Glutamatergic neuron (in vitro differentiated cells): ENCODE results near the gene GSDME. TPM values are rescaled to one million over a fixed set of nuclear protein-coding genes. Genes with fewer than 3 reads are reported as not detected.

Source experiments
- DNase-seq: peaks from one replicate; pipeline ENCODE4 v3.0.0; 2022
- H3K27ac Mint-ChIP-seq: one replicate; pipeline ENCODE4 v1.8.0; 2020; ENCODE audit warnings: mild to moderate bottlenecking, mixed read lengths, inconsistent platforms; ENCODE audit not compliant: unreplicated experiment
- H3K27me3 Mint-ChIP-seq: one replicate; pipeline ENCODE4 v1.8.0; 2020; ENCODE audit warnings: mild to moderate bottlenecking, moderate library complexity, mixed read lengths, inconsistent platforms; ENCODE audit not compliant: unreplicated experiment
- H3K36me3 Mint-ChIP-seq: one replicate; pipeline ENCODE4 v1.8.0; 2020; ENCODE audit warnings: mild to moderate bottlenecking, mixed read lengths, inconsistent platforms; ENCODE audit not compliant: unreplicated experiment
- H3K4me1 Mint-ChIP-seq: one replicate; pipeline ENCODE4 v1.8.0; 2020; ENCODE audit warnings: mild to moderate bottlenecking, low read depth, mixed read lengths, inconsistent platforms; ENCODE audit not compliant: unreplicated experiment
- H3K4me3 Mint-ChIP-seq: one replicate; pipeline ENCODE4 v1.8.0; 2020; ENCODE audit warnings: mild to moderate bottlenecking, mixed read lengths, inconsistent platforms; ENCODE audit not compliant: unreplicated experiment
- H3K9me3 Mint-ChIP-seq: one replicate; pipeline ENCODE4 v1.8.0; 2020; ENCODE audit warnings: mild to moderate bottlenecking, moderate library complexity, mixed read lengths, inconsistent platforms; ENCODE audit not compliant: unreplicated experiment
- total RNA-seq: library from RNA; stranded (reverse); fragmentation: NEBNext Ultra II Directional; extraction: Animal tissue kit (Norgen Biotek cat#: 25700); gene quantifications from one replicate; pipeline ENCODE4 v1.2.1, GENCODE V29; 2021; ENCODE audit not compliant: unreplicated experiment
- TF ChIP-seq, protein P1 (sequence below): fragments of 200-600 bp; sonication (generic); IDR thresholded peaks from one replicate; pipeline ENCODE4 v1.5.0; 2021; ENCODE audit not compliant: partially characterized antibody, unreplicated experiment

The GSDME gene
- total RNA-seq, 1 donor from 2014 or later: 12.7 TPM

- peaks cover 4% of the 10 kb centered on the region for H3K4me1 Mint-ChIP-seq
- no peaks in the 10 kb centered on the region for H3K9me3 Mint-ChIP-seq
- DNase-seq: peak; percentile 18
- TF ChIP-seq, protein P1, sequence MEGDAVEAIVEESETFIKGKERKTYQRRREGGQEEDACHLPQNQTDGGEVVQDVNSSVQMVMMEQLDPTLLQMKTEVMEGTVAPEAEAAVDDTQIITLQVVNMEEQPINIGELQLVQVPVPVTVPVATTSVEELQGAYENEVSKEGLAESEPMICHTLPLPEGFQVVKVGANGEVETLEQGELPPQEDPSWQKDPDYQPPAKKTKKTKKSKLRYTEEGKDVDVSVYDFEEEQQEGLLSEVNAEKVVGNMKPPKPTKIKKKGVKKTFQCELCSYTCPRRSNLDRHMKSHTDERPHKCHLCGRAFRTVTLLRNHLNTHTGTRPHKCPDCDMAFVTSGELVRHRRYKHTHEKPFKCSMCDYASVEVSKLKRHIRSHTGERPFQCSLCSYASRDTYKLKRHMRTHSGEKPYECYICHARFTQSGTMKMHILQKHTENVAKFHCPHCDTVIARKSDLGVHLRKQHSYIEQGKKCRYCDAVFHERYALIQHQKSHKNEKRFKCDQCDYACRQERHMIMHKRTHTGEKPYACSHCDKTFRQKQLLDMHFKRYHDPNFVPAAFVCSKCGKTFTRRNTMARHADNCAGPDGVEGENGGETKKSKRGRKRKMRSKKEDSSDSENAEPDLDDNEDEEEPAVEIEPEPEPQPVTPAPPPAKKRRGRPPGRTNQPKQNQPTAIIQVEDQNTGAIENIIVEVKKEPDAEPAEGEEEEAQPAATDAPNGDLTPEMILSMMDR: peak; percentile 86
- peak overlapping the region; percentile 35 for H3K27ac Mint-ChIP-seq
- H3K27me3 Mint-ChIP-seq: no peaks in the 10 kb centered on the region
- no peak overlapping the region for H3K4me3 Mint-ChIP-seq
- no peaks in the 10 kb centered on the region for H3K36me3 Mint-ChIP-seq
Observed at GRCh38 chr7:24665564-24666294, 91.5 kb downstream of the GSDME start.

DNA sequence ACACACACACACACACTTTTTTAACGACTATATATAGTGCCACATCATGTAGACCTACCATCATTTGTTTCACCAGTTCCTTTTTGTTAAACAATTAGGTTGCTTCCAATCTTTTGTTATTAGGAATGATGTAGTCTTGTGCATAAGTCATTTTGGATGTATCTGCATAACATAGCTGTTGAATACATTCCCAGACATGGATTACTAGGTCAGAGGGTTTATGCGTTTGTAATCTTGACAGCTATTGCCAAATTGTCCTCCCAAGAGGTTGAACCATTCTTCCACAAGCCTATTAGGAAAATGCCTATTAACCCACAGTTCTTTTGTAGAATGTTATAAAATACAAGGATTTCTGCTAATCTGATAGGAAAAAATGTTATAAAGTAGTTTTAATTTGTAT is 96.7 kb downstream of the GSDME start:
- Mint-ChIP-seq H3K27me3 (peaks cover 2% of the 10 kb centered on the region), H3K4me3 (no peak overlapping the region), H3K36me3 (no peaks in the 10 kb centered on the region), H3K9me3 (no peaks in the 10 kb centered on the region), H3K27ac (no peak overlapping the region), H3K4me1 (no peaks in the 10 kb centered on the region)
- no peak for DNase-seq
- TF ChIP-seq, protein P1: no peak

GRCh38 chr7:24659505-24659904 is 97.8 kb downstream of the GSDME start:
- Mint-ChIP-seq H3K4me1 (no peaks in the 10 kb centered on the region), H3K36me3 (no peaks in the 10 kb centered on the region), H3K27me3 (peaks cover 2% of the 10 kb centered on the region)

GRCh38 chr7:24657980-24658379 is 99.3 kb downstream of the GSDME start:
- Mint-ChIP-seq H3K27me3 (peaks cover 2% of the 10 kb centered on the region), H3K9me3 (no peaks in the 10 kb centered on the region), H3K4me3 (no peak overlapping the region), H3K4me1 (no peaks in the 10 kb centered on the region), H3K36me3 (no peaks in the 10 kb centered on the region), H3K27ac (no peak overlapping the region)
- TF ChIP-seq, protein P1: no peak
- no peak for DNase-seq

More at GRCh38 chr7:24659505-24659904, 97.8 kb downstream of the GSDME start:
- H3K27ac Mint-ChIP-seq: no peak overlapping the region
- no peak for DNase-seq
- TF ChIP-seq, protein P1: no peak
- no peaks in the 10 kb centered on the region for H3K9me3 Mint-ChIP-seq
- H3K4me3 Mint-ChIP-seq: no peak overlapping the region

DNA sequence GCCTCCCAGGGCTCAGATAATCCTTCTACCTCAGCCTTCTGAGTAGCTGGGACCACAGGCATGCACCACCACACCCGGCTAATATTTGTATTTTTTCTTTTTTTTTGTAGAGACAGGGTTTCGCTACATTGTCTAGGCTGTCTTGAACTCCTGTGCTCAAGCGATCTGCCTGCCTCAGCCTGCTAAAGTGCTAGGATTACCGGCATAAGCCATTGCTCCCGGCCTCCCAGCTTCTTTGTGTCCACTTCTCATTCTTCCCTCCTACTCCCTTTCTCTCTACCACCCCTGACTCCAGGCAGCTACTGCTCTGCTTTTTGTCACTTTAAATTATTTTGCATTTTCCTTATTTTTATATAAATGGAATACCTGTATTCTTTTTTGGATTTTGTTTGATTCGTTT is 100.7 kb downstream of the GSDME start:
- H3K27ac Mint-ChIP-seq: no peak overlapping the region
- peak; percentile 17 for DNase-seq
- no peak overlapping the region for H3K4me3 Mint-ChIP-seq
- peaks cover 2% of the 10 kb centered on the region for H3K27me3 Mint-ChIP-seq
- no peaks in the 10 kb centered on the region for H3K9me3 Mint-ChIP-seq
- no peaks in the 10 kb centered on the region for H3K4me1 Mint-ChIP-seq
- H3K36me3 Mint-ChIP-seq: no peaks in the 10 kb centered on the region
- TF ChIP-seq, protein P1: no peak
